Measurements from ENCODE around the gene BEST4. TPM values are rescaled to one million over a fixed set of nuclear protein-coding genes. Genes with fewer than 3 reads are reported as not detected.

The BEST4 gene
- total and polyA plus RNA-seq, 2 of the 13 experiments (the other 11 are each of a cell fraction or from before 2014, with no cell fraction given), result 0.77 to 1.4 TPM

DNA sequence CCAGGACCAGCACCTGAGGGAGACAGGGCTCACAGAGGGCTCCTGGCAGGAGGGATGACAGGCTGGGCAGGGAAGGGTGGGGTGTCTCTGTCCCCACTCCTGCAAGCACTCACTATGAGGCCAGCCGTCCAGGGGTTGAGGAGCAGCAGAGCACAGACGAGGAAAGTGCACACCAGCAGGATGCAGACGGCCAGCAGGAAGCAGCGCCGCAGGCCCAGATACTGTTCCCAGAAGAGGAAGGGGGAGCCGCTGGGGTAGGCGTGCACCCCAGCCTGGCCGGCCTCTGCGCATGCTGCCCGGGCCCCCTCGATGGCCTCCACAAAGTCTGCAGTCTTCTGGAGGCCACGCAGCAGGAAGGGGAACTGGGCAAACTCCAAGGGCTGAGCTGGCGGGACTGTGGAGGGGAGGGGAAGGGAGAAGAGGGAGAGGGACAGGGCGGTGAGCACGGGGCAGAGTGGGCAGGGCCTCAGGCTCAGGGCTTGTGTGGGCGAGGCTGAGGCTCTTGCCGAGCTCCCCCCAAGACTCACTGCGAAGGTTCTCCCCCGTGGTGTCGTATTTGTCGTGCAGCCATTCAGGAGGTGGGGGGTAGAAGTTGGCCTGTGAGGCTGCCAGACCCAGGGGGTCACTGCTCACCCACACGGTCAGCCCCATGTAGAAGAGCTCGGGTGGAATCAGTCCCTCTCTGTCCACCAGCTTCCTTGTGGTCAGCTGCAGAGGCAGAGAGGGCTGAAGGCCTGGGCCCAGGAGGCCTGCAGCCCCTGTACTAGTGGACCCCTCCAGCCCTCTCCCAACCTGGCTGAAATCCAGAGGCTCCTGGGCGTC lies 38.6 kb upstream of the BEST4 start (continued):
- TF ChIP-seq, protein P1, sequence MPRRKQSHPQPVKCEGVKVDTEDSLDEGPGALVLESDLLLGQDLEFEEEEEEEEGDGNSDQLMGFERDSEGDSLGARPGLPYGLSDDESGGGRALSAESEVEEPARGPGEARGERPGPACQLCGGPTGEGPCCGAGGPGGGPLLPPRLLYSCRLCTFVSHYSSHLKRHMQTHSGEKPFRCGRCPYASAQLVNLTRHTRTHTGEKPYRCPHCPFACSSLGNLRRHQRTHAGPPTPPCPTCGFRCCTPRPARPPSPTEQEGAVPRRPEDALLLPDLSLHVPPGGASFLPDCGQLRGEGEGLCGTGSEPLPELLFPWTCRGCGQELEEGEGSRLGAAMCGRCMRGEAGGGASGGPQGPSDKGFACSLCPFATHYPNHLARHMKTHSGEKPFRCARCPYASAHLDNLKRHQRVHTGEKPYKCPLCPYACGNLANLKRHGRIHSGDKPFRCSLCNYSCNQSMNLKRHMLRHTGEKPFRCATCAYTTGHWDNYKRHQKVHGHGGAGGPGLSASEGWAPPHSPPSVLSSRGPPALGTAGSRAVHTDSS (CRISPR knock-in tag; conservative IDR thresholded peaks at IDR 0.05), result no peak
- TF ChIP-seq ZBTB37 (CRISPR knock-in tag; IDR thresholded peaks at IDR 0.05) (no peak), KDM6A (CRISPR knock-in tag; IDR thresholded peaks at IDR 0.05; ENCODE audit: low read depth) (peak; percentile 47), ZNF460 (CRISPR knock-in tag; IDR thresholded peaks at IDR 0.05; ENCODE audit: borderline replicate concordance) (peak; percentile 53; the same call in 1 of the 2 replicates), ZFX (CRISPR knock-in tag; IDR thresholded peaks at IDR 0.05; ENCODE audit: low read depth) (peak; percentile 85), ZNF569 (CRISPR knock-in tag; IDR thresholded peaks at IDR 0.05; ENCODE audit: borderline replicate concordance) (no peak), KAT8 (CRISPR knock-in tag; IDR thresholded peaks at IDR 0.05) (peak; percentile 47), ZBTB44 (CRISPR knock-in tag; IDR thresholded peaks at IDR 0.05) (no peak), KLF9 (CRISPR knock-in tag; IDR thresholded peaks at IDR 0.05; ENCODE audit: low read depth) (no peak), PBX3 (CRISPR knock-in tag; IDR thresholded peaks at IDR 0.05; ENCODE audit: borderline replicate concordance) (no peak), ZNF616 (CRISPR knock-in tag; IDR thresholded peaks at IDR 0.05; ENCODE audit: low read depth) (peak; percentile 40; the same call in 1 of the 2 replicates), ZC3H13 (CRISPR knock-in tag; IDR thresholded peaks at IDR 0.05) (peak; percentile 80; the same call in 1 of the 2 replicates), ISL2 (CRISPR knock-in tag; IDR thresholded peaks at IDR 0.05) (0 out of 2 replicates have a peak, but pooled peaks have one; percentile 10)
- TF ChIP-seq, protein P2, sequence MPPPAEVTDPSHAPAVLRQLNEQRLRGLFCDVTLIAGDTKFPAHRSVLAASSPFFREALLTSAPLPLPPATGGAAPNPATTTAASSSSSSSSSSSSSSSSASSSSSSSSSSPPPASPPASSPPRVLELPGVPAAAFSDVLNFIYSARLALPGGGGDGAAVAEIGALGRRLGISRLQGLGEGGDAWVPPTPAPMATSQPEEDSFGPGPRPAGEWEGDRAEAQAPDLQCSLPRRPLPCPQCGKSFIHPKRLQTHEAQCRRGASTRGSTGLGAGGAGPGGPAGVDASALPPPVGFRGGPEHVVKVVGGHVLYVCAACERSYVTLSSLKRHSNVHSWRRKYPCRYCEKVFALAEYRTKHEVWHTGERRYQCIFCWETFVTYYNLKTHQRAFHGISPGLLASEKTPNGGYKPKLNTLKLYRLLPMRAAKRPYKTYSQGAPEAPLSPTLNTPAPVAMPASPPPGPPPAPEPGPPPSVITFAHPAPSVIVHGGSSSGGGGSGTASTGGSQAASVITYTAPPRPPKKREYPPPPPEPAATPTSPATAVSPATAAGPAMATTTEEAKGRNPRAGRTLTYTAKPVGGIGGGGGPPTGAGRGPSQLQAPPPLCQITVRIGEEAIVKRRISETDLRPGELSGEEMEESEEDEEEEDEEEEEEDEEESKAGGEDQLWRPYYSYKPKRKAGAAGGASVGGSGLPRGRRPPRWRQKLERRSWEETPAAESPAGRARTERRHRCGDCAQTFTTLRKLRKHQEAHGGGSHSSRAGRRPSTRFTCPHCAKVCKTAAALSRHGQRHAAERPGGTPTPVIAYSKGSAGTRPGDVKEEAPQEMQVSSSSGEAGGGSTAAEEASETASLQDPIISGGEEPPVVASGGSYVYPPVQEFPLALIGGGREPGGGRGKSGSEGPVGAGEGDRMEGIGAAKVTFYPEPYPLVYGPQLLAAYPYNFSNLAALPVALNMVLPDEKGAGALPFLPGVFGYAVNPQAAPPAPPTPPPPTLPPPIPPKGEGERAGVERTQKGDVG (CRISPR knock-in tag; IDR thresholded peaks at IDR 0.05; ENCODE audit: borderline replicate concordance), result peak; percentile 41; the same call in 1 of the 2 replicates
- TF ChIP-seq, protein P3, sequence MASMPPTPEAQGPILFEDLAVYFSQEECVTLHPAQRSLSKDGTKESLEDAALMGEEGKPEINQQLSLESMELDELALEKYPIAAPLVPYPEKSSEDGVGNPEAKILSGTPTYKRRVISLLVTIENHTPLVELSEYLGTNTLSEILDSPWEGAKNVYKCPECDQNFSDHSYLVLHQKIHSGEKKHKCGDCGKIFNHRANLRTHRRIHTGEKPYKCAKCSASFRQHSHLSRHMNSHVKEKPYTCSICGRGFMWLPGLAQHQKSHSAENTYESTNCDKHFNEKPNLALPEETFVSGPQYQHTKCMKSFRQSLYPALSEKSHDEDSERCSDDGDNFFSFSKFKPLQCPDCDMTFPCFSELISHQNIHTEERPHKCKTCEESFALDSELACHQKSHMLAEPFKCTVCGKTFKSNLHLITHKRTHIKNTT (CRISPR knock-in tag; IDR thresholded peaks at IDR 0.05), result no peak

Data from HepG2 (cell line).